GM12892 (cell line): ENCODE results near the gene STK32B.

Experiments
- POLR2A ChIP-seq: IDR thresholded peaks from 2 replicates; pipeline ENCODE4 v1.6.1; 2011; ENCODE audit warnings: low read depth, low read length, control low read depth
- POLR2AphosphoS5 ChIP-seq: IDR thresholded peaks from 2 replicates; pipeline ENCODE4 v1.6.1; 2011; ENCODE audit warnings: low read depth, low read length, control low read depth
- TAF1 ChIP-seq: IDR thresholded peaks from 2 replicates; pipeline ENCODE4 v1.6.1; 2011; ENCODE audit warnings: low read depth, mild to moderate bottlenecking, control low read depth, low read length, borderline replicate concordance

- TF ChIP-seq POLR2A (no peak), TAF1 (no peak), POLR2AphosphoS5 (no peak)
Measured at GRCh38 chr4:5276475-5277075, 225.3 kb downstream of the STK32B start.
